ENCODE data around the gene INPP5A.

INPP5A gene

DNA sequence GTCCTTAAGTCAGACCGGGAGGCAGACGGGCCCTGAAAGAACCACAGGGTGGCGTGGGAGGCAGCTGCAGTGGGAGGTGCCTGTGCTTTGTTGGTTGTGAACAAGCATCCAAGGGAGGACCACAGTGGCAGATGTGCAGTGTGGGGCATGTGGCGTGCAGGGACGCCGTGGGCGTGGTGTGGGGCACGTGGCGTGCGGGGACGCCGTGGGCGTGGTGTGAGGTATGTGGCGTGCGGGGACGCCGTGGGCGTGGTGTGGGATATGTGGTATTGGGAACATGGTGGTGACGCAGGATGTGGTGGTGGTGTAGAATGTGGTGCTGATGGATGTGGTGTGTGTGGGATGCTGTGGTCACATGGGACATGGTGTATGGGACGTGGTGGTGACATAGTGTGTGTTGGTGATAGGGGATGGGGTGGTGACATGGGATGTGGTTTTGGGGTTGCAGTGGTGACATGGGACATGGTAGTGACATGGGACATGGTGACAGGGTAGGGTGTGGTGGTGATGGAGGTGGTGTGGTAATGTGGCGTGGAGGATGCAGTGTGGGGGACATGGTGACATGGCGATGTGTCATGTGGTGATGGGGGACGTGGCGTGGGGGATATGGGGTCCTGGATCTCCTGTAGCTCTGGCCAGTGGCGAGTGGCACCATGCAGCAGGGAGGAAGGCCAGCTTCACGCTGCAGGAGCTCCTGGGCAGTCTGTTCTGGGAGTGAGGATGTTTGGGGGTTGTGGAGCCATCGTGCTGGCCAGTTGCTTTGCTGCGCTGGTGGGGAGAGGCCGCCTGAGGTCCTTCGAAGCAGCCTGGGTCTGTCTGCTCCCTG lies 78.8 kb downstream of the INPP5A start:
- peak; percentile 48 for DNase-seq

- no peak for DNase-seq
Observed at GRCh38 chr10:132616996-132617736, 79.6 kb downstream of the INPP5A start.

DNA sequence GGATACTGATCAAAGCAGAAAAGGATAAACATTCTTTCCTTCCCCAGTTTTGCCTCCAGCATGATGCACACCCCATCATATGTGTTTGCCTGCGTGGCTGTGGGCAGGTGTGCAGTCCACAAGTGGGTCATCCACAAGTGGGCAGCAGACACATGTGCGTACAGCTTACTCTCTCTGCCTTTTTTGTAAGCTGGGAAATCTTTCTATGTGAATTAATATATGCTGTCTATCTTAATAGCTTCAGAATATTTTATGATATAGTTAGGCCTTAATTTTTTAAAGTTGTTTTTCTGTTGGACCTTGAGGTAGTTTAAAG lies 80.1 kb downstream of the INPP5A start:
- no peak for DNase-seq

- no peak for DNase-seq
Observed at GRCh38 chr10:132618158-132618919, 80.8 kb downstream of the INPP5A start.

GRCh38 chr10:132619927-132620326 lies 82.3 kb downstream of the INPP5A start:
- DNase-seq = no peak

DNA sequence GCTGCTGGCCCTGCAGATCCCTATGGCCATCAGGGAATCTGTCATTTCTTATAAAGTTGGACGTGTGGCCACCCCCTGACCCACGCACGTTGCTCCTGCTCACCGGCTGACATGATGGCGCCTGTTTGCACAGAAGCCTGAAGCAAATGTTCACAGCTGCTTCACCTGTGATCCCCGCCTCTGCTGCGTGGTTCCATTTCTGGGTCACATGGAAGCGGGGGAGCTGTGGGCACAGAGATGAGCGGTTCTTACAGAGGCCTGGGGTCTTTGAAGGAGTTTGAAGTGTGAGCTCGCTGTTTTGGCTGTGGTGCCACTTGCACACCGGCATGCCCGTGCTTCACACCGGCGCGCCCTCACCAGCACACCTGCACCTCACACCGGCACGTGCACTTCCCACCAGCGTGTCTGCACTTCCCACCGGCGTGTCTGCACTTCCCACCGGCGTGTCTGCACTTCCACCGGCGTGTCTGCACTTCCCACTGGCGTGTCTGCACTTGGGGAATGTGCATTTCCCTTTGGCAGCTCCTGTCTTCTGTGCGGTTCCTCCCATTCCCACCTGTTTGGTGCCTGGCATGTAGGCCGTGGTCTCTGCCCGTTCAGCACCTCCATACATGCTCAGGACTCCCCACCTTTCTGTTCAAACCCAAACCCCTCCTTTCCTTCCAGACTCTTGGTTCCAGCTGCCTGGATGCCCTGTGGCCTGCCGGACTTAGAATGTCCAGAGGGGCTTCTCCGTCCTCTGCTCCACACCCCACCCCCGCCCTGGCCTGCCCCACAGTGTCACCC lies 86.7 kb downstream of the INPP5A start:
- no peak for DNase-seq

- no peak for DNase-seq
Observed at GRCh38 chr10:132624847-132625471, 87.4 kb downstream of the INPP5A start.

GRCh38 chr10:132626019-132626760 lies 88.6 kb downstream of the INPP5A start:
- no peak for DNase-seq

DNA sequence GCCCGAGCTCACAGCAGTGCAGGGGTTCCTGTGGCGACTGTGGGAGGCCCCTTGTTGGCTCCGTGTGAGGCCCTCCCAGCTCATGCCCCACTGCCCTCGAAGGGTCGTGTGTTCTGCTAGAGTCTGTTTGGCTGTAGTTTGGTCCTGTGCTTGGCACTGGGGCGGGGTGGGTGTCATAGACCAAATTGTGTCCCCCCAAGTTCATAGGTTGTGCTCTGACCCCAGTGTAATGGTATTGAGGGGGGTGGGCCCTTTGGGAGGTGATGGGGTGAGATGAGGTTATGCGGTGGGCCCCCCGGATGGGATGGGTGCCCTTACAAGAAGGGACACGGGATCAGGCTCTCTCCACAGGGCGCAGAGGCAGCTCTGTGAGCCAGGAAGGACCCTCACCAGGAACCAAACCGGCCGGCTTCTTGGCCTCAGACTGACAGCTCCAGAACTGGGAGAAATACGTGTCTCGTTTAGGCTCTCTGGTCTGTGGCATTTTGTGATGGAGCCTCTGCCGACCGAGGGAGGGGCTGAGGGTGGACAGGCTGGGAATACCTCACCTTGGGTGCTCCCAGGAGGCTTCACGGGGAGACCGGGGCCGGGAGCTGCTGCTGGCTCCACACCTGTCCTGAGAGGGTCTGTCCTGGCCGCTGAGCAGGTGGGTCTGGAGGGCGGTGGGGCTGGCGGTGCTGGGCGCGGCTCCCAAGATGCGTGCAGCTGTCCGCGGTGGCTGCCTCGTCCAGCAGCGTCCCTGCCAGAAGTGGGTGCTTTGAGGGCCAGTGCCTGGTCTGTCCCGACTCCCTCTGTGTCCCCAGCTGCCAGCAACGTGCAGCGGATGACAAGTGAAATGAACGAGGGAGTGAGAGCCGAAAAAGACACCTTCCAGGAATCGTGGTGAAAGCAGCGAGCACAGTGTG lies 89.4 kb downstream of the INPP5A start:
- DNase-seq = no peak

- DNase-seq = no peak
Observed at GRCh38 chr10:132627666-132628531, 90.3 kb downstream of the INPP5A start.

DNA sequence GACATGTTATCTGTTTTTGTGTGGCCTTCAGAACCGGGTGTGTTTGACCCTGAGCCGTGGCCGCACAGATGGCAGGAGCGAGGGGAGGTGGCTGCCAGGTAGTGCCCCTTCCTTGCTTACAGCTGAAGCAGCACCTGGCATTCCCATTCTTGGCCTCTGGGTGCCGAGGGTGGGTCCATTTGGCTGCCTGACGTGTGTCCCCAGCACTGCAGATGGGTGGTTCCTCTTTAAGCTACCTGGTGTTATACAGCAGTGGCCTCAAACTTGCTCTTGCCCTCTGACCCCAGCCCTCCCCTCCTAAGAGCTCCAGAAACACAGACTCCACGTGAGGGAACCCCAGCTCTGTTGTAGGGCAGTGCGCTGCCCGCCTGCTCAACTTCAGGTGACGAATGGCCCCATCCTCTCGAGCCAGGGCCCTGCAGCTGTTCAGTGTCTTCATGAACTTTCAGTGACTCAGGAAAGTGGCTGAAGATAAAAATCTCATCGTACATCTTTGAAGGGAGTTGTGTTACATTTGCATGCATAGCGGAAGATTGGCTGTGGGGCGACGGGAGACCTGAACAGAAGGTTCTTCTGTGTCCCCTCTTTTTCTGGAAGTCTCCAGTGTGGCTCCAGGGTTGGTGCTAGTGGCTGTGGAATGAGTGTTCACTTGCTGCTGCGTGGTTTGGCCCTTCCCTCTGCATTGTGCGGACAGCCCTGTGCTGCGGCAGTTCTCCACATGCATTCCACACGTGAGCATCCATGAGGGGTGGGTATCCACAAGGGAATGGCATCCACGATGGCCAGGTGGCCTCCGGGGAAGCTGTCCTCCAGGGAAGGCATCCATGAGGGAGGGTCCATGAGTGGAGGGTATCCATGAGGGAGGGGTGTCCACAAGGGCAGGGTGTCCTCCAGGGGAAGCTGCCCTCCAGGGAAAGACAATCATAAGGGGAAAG lies 91.6 kb downstream of the INPP5A start:
- DNase-seq = no peak

GRCh38 chr10:132630156-132630555 lies 92.6 kb downstream of the INPP5A start:
- DNase-seq = no peak

GRCh38 chr10:132630666-132631337 lies 93.2 kb downstream of the INPP5A start:
- DNase-seq = no peak

DNA sequence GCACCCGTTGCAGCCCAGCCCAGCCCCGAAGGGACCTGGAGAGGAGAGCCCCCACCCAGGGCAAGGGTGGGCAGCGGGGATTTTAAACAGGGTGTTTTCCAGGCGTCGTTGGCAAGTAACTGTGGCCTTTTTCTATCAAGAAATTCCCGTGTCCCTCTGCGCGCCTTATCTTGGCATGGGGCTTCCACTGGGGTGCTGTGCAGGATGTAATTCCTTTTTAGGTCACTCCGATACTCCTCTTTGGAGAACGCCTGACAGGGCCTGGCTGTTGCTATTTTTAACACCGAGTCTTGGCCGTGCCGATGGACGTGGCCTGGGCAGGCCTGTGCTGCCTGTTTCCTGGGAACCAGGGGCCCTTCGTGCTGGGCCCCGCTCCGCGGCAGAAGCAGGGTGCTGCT lies 93.8 kb downstream of the INPP5A start:
- no peak for DNase-seq

DNA sequence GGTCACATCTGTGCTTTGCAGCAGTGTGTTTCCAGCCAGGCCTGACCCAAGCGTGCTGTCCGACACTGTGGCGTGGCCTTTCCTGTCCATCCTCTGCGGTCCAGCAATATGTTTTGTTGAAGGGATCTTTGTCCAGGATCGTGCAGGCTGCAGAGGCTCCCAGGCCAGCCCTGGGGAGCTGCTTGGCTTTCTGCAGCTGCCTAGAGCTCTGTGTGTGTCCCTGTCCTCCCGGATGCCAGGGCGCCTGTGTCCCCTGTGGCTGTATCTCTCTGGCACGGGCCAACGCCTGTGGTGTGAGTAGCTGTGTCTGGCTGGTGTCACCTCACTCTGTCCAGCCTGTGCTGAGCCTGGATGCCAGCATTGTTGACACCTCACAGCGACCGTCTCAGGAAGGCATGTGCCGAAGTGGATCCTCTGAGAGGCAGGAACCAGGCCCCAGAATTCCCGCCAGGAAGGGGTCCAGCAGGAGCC lies 94.5 kb downstream of the INPP5A start:
- DNase-seq = no peak

DNA sequence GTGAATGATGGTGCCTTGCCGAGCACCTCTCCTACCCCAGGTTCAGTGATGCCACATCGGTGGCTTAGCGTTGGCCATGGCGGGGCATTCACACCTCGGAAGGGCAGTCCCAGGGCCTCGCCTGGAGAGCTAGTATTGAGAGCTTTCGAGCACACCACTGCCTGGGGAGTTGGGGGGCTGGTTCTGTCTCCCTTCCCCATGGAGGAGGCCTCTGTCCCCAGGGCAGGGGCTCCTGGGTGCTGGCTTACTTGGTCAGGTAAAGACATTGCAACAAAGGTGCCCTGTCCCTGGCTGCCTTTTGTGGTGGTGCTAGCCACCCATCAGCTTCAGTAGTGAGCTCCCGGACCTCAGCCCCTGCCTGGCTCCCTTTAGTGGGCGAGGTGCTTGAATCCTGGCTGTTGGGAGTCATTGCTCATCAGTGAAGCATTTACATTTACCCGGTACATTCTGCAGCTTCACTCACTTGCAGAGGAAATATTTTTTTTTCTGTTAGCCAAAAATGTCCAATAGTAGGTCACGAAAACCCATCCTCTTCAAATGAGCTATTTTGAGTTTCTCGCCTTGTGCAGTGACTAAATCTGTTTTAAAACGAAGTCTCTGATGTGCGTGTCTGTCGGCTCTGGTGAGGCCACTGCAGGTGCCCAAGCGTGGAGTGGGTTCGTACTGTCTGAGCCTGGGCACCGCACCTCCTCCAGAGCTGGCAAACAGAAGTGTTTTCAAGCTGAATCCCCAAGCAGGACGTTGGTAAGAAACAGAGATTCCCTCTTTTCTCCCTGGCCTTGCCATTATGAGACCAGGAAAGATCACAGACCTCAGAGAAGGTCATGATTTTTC lies 95.5 kb downstream of the INPP5A start:
- no peak for DNase-seq
